GM21528 (cell line): Measurements from ENCODE around the gene FAM124B.
"Not testable (repeated sequence)": the region's sequence is repeated elsewhere in the genome, so short reads cannot be mapped to it uniquely, and the experiment has no call there.

ENCODE experiments used
- ATAC-seq: cut with Tn5 transposase; IDR thresholded peaks from one replicate; pipeline ENCODE4 v1.9.1; 2021; ENCODE audit warnings: mild to moderate bottlenecking, moderate library complexity; ENCODE audit not compliant: unreplicated experiment, low FRiP score

The FAM124B gene

DNA sequence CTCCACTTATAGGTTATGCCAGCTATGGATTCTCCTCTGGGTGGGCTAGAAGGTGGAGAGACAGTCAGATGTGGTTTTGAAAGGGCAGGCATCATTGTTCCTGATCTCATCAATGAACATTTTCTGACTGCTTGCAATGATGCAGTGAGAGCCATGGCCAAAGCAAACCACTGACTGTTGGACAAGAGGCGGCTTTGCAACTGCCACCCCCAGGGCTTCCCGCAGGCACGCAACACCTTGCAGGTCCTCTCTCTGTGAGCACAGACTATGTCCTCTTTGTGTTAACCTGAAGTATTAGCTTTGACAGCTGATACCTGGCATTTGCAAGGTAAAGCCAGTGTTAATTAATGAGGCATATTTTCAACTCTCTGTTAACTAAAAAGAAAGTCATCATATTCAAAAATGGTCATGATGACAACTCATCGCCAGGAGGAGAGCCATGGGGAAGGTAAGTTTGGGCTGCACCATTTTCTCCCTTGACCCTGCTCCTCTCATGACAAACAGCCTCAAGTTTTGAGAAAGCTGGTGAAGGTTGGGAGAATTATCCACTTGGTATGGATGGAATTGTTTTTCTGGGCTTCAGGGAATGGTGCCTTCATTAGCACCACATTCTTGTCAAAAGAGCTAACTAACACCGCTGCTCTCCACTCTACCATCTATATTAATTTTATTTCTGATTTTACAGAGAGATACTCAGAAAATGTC lies 14.9 kb upstream of the FAM124B start:
- ATAC-seq, result no peak

DNA sequence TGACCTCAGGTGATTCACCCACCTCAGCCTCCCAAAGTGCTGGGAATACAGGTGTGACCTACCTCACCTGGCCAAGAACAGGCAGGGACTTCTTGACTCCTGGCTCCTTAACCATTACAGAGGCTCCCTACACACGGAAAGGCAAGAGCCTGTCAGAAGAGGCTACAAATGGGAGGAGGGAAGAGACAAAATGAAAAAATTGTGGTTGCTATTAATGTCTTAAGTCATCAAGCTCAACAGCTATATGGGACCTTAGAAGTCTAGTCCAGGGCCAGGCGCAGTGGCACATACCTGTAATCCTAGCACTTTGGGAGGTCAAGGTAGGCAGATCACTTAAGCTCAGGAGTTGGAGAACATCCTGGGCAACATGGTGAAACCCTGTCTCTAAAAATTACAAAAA lies 11.5 kb upstream of the FAM124B start:
- no peak for ATAC-seq

DNA sequence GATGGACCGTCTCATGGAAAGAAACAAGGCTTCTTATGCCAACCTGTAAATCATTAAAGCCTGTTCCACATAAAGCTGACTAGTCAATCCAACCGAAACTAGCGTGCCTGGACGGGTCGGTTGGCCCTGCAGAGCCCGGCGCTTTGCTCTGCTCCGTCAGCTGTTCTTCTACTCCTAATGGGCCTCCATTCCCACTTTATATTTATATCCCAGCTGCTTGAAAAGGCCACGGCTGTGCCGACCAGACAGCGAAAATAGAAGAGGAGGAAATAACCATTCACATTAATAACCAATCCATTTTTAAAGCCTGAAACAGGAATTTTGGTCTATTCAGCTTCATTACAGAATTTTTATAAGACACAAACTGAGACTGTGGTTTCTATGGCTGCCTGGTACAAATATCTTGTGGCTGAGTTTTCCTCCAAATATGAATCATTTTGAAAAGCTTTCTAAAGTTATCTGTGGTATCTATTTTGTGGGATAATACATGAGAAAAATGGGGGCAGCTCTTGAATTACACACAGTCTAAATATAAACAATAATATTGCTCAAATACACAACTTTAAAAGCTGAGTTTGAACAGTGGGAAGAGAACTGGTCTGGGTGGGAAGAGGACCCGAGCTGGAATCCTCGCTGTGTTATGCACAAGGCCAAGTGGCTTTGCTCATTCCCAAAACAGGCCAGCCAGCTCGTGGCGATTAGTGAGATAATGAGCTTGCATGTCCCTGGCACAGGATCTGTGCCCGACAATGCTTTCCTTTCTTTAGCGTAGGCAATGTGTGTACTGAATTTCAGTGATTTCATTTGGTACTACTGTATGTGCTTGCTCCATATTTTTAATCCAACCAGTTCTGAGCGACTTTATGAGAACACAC lies 10.5 kb upstream of the FAM124B start:
- no peak for ATAC-seq

DNA sequence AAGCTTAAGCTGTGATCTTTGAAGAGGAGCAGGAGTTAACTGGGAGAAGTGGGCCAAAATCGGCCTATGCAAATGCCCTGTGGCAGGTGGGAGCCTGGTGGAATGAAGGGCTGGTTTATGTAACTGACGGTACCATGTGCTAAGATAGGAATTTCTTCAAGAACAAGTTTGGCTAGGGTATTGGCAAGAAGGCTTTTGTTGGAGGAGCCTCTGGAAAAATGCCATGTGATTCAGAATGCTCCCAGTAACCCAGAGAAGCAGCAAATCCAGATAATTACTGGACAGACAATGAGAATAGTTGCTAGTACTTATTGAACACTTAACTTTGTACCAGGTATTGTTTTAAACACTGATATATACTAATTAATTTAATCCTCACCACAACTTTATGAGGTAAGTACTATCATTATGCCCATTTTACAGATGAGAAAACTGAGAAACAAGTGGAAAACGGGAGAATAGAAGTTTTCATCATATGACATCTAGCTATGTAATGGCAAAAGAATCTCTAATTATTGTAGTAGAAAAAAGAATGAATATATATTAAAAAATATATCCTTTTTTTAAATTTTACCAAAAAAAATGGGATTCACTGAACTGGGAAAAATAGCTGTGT lies 9.1 kb upstream of the FAM124B start:
- ATAC-seq, result no peak

DNA sequence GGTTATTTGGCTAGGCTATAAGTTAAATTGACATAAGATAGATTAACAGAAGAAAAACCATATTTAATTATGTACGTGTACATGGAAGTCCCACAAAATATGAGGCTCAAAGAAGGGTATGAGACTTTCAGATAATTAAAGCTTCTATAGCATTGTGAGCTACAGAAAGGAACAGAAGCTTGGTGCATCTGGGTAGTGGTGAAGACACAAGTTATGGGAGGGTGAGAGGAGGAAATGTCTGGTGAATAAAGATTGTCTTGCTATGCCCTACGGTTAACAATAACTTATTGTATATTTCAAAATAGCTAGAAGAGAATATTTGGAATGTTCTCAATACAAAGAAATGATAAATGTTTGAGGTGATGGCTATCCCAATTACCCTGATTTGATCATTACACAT lies 6.8 kb upstream of the FAM124B start:
- ATAC-seq, result no peak

DNA sequence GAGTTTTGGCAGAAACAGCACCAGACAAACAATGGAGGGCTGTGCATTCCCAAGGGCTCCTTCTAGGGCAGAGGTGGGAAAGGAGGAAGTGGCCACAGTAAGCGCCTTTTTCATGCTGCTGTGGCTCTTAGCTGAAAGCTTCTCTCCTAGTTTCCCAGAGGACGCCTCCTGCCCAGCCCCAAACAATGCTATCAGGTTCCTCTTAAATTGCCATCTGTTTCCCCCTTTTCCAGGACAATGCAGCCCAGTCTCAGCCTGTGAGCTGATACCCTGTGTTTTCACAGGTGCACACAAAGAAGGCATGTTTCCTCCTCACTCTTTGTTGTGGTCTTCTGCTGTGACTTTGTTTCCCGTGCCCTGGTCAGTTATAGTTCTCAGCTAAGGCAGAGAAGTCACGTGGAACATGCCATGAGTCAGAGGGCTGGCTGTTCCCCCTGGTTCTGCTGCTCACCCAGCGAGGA lies 5.4 kb upstream of the FAM124B start:
- no peak for ATAC-seq

DNA sequence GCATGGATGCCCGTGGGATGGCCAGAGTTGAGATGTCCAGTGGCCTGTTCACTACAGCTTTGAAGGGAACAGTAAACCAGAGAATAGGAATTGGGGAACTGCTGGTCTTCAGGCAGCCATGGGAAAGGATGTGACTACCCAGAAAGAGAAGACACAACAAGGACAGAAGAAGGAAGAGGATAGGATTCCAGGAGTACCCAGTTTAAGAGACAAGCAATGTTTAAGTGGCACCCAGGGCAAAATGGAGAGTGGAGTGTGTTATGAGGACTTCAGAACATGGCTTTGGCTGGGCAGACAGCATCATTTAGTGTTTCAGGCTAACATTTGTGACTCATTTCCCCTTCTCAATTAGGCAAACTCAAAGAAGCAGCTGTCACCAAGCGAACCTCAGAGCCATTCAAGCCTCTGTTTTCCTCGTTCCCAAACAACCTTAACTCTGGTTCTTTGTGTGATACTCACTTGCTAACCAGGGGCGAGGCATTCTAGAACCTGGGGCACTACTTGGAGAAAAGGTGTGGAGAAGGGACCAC lies 4.0 kb upstream of the FAM124B start:
- no peak for ATAC-seq

DNA sequence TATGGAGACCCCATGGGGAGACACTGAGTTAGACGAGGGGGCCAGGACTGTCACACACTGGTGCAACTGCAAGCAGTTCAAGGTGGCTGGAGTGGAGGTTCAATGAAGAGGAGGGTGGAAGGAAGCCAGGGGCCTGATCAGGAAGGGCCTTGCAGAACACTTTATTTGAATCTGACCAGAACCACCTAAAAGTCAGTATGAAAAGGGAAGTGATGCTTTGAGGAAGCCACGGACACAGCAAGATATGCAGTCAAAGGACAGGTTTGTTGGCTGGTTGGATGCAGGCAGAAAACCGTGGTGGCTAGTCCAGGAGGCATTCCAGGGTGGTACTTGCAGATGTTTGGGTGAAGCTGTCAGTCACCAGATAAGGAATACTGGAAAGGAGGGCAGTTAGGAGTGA lies 3.5 kb upstream of the FAM124B start:
- no peak for ATAC-seq

DNA sequence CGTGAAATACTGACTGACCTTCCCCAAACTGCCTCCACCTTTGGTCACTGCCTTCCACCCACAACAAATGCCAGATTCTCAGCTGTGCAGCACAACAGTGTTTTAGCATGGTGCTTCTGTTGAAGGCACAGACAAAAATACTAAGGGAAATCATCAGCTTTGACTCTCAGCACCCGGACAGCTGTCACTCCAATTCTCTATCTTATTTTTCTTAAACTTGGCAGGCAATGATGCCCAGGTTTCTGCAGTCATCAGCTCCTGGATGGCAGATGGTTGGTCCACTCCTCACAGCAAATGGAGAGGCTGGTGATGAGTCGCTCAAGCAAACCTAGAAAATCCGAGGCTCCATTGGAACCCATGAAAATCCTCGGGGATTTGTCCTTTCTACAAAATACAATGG lies 2.9 kb upstream of the FAM124B start:
- ATAC-seq, result no peak

DNA sequence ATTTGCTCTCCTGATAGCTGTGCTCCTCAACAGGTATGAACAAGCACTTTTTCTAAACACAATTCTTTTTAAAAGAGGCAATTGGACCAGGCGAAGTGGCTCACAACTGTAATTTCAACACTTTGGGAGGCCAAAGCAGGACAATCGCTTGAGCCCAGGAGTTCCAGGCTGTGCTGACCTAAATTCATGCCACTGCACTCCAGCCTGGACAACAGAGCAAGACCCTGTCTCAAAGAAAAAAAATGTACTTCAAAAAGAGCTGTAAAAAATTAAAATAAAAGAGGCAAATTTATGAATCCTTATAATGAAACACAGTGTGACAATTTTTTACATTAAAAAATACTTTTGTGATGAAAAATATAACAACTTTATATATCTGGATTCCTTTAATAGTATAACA lies 1.8 kb upstream of the FAM124B start:
- no peak for ATAC-seq

DNA sequence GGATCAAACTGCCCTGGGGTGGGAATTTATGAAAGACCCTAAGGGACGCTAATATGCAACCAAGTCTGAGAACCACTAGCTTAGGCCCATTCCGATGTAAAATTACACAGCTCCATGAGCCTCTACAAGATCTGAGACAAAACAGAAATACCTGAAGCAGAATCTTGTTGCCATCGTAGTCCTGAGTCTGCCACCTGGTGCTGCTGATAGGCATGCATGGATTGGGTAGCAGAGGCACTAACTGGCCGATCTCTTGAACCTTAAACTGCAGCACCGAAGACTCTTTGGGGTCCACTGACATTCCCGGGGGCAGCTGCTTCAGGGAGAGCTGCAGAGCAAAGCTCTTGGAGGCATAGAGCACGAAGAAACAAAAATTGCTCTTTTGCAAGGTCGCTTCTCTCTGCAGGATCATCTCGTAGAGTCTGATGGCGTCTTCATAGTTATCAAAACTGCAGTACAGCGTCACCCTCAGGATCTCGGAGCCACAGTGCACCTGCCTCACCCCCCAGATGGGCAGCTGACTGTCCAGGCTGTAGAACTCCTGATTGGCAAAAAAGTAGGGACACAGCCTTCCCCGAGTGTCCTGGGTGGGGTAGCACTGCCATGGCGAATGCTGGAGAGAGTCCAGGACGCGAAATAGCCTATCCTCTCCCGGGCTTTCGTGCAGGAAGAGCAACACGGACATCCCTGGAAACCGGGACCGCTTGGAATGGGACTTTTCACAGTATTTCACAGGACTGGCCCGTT lies 848 bp downstream of the FAM124B start:
- ATAC-seq, result no peak

DNA sequence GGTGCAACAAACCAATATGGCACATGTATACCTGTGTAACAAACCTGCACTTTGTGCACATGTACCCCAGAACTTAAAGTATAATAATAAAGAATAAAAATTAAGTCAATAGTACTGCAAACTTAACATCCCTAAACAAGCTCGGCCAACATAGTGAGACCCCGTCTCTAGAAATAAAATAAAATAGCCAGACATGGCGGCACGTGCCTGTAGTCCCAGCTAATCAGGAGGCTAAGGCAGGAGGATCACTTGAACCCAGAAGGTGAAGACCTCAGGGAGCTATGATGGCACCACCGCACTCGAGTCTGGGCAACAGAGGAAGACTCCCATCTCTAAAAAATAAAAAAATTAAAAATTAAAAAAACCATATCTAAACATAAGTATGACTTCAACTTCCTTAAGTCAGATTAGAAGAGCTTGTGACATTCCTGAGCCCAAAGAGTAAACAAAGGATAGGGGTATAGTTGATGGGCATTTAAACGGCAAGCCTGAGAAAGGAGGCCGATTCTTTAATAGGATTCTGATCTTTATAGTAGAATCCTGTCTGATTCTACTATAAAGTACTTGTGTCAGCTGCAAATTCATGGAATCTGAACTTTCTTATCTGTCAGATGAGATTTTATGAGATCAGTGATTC lies 1.6 kb downstream of the FAM124B start:
- no peak for ATAC-seq

DNA sequence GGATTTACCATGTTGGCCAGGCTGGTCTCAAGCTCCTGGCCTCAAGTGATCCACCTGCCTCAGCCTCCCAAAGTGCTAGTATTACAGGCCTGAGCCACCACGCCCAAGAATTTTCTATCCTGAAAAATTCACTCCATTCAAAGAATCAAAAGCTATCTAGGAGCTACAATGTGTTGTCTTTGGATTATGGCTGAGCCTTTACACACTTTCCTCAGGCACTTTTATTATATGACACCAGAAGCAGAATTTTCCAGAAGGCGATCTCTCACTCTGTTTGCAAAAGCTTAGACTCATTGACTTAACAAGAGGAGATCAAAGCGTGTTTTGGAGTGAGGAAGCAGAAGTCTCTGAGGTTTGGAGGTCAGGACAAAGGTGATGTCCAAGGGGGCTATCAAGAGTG lies 3.6 kb downstream of the FAM124B start:
- no peak for ATAC-seq

DNA sequence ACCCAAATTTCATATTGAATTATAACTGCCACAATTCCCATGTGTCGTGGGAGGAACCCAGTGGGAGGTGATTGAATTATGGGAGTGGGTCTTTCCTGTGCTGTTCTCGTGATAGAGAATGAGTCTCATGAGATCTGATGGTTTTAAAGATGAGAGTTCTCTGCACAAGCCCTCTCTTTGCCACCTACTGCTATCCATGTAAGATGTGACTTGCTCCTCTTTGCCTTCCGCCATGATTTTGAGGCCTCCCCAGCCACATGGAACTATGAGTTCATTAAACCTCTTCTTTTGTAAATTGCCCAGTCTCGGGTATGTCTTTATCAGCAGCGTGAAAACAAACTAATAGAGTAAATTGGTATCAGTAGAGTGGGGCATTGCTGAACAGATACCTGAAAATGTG lies 4.8 kb downstream of the FAM124B start:
- not testable (repeated sequence) for ATAC-seq

DNA sequence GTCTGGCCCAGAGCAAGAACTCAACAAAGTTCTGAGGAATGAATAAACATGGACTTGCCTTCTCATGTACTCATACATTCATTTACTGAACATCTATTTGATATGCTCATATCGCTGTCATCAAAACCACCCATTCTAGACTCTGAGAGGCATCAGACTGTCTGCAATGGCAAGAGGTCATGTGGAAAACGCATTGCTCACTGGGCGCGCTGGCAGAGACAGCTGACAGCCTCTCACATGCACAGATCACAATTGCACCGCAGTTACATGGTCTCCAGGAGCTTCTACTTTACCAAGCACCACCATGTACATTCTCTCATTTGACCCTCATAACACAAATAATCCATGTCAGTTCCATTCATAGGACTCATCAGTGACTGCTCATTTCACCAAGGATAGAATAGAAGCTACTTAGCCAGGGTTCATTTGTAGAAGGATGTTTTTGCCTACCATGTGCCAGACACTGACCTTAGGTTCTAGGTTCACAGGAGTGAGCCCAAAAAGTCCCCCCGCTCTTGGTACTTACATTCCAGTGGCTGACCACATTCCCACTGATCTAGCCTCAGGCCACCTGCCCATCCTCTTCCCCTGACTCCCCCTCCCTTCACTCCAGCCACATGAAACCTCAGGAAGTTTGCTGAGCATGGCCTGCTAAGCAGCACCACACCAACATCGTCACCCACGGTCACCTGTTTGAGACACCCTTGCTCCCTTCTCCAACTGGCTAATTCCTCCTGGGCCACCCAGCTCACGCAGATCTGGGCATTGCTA lies 6.1 kb downstream of the FAM124B start:
- ATAC-seq, result no peak

DNA sequence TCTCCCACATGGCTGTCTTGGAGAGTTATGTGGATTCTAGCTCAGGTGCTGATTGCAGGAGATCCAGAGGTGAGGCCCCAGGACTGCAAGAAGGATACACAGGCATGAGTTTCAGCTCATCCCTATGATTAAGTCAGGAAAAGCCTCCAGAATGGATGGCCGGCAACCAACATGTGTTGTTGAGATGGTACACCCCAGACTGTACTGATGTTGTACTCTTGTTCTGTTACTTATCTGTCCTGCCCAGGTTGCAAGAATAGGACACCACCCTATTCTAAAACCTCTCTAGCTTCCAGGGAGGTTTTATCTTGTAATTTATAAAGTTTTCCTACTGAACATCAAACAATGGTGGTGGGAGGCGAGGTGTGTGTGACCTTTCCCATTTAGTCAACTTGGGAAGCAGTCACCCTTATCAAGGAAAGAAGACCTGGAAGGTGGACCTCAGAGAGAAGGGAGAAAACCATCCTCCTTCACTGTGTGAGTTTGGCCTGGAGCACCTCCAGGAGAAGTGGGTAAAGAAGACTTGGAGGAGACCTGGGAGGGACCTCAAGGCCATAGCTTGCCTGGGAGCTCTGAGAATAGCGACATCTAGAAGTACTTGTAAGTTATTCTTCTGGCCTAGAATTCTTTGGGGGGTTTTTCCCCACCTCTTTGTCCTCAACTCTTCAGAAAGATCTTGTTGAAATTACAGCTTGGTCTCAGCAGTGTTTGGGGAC lies 8.6 kb downstream of the FAM124B start:
- ATAC-seq, result no peak

DNA sequence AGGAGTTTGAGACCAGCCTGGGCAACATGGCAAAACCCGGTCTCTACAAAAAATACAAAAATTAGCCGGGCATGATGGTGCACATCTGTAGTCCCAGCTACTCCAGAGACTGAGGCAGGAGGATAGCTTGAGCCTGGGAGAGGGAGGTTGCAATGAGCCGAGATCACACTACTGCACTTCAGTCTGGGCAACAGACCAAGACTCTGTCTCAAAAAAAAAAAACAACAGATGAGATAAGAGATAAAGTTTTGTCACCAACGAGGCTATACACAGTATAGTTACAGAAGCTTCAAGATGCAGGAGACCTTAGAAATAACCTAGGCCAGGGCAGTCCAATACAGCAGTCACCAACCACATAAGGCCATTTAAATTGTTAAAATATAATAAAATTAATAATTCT lies 9.4 kb downstream of the FAM124B start:
- ATAC-seq, result no peak

DNA sequence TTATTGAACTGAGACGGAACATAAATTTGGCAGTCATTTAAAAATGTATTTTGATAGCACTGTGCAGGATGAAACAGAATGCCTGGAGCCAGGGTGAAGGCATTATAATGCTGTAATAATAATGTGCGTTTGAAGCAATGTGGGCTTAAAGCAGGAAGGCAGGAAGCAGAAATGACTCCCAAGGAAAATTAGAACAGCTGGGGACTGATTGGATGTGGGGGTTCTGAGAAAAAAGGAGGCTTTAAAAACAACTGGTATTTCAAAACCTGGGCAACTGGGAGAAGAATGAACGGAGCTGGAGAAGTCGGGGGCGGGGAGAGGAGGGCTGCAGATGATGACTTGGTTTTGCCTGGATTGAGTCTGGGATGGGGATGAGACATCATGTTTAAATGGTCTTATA lies 12.6 kb downstream of the FAM124B start:
- ATAC-seq, result no peak

DNA sequence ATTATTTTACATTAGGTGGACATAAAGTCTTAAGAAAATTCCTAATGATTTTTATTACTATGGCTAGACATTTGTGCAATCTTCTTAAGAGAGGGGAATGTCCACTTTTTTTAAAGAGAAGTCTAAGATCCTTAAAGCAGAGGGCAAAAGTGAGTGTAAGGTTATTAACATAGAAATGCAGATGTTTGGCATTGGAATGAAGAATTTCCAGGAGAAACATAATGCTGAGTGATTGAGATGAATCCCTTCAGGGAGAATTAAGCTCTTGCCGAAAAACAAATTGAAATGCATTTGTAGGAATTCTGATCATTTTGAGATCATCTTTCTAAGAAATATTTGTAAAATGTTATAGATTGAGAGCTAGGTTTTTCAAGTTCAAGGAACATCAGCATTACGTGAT lies 15.0 kb downstream of the FAM124B start:
- no peak for ATAC-seq
